LNCaP clone FGC (cell line): ENCODE data around the gene NRG3.

Source experiments
- DNase-seq: peaks from one replicate; pipeline ENCODE4 v3.0.0-alpha.2; 2011; ENCODE audit warnings: low read depth
- H3K4me3 ChIP-seq: 2 replicates; pipeline ENCODE4 v1.5.1; 2011; ENCODE audit warnings: mild to moderate bottlenecking, low read depth, low read length, control low read depth
- TF ChIP-seq, protein P1 (sequence below): IDR thresholded peaks from 2 replicates; pipeline ENCODE4 v1.5.1; 2012; ENCODE audit warnings: mild to moderate bottlenecking; ENCODE audit not compliant: control insufficient read depth, insufficient read depth; ENCODE audit errors: extremely low read depth

NRG3 gene

GRCh38 chr10:82266438-82266837 lies 391.4 kb downstream of the NRG3 start:
- H3K4me3 ChIP-seq = no peak overlapping the region
- TF ChIP-seq, protein P1, sequence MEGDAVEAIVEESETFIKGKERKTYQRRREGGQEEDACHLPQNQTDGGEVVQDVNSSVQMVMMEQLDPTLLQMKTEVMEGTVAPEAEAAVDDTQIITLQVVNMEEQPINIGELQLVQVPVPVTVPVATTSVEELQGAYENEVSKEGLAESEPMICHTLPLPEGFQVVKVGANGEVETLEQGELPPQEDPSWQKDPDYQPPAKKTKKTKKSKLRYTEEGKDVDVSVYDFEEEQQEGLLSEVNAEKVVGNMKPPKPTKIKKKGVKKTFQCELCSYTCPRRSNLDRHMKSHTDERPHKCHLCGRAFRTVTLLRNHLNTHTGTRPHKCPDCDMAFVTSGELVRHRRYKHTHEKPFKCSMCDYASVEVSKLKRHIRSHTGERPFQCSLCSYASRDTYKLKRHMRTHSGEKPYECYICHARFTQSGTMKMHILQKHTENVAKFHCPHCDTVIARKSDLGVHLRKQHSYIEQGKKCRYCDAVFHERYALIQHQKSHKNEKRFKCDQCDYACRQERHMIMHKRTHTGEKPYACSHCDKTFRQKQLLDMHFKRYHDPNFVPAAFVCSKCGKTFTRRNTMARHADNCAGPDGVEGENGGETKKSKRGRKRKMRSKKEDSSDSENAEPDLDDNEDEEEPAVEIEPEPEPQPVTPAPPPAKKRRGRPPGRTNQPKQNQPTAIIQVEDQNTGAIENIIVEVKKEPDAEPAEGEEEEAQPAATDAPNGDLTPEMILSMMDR = no peak
- DNase-seq = no peak

DNA sequence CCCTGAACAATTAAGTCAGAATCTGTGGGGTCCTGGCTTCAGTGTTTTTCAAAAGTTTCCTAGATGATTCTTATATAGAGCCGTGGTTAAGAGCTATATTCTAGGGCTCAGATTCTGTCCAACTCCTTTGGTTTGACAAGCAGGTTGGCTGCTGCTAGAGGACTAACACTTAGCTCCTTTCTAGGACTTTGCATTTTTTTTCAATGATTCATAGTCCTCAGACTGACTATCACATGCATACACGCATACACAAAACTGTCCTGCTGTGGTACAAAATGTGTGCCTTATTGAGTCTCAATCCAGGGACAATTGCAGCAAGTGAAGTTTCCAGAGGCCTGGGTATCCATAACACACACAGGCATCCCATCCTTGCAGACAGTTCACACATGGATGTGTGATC lies 392.0 kb downstream of the NRG3 start:
- TF ChIP-seq, protein P1 = no peak
- H3K4me3 ChIP-seq = no peak overlapping the region
- DNase-seq = no peak

DNA sequence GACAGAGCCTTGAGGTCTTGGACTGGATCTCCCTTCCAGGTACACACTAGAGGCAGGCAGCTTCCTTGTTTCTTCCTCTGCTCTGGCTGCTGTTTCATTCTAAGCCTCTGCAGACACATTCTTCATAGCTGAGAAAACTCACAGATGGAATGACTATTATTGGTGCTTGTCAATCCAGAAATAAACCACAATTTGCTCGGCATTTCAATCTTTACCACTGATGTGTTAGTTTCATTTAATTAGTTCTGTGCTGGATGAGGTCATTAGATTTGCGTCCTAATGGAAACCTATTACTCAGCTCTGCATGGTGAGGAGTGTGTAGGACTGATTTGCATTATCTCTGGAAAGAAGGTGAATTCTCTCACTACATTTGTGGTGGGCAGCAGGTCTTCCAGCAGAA lies 392.5 kb downstream of the NRG3 start:
- DNase-seq = no peak

GRCh38 chr10:82267960-82268359 lies 393.0 kb downstream of the NRG3 start:
- TF ChIP-seq, protein P1 = no peak
- no peak for DNase-seq
- no peak overlapping the region for H3K4me3 ChIP-seq

More for the DNA sequence above, 392.5 kb downstream of the NRG3 start:
- no peak overlapping the region for H3K4me3 ChIP-seq
- TF ChIP-seq, protein P1 = no peak

DNA sequence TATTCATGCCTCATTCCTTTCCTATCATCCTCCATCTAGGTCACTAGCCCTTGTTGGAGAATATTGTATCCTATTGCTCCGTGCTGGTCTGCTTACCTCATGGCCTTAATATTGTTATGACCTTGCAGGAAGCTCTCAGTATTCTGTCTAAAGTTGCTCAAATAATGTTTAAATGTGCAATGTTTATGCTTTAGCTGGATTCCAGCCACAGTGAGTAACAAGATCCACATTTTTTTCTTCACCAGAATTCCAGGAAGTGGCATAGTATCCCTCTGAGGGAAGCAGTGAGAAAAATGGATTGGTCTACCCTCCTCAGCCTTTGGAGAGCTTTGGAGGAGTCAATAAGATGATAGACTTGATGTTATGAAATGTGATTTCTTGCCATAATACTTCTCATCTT lies 402.6 kb downstream of the NRG3 start:
- no peak for DNase-seq
- TF ChIP-seq, protein P1 = no peak
- no peak overlapping the region for H3K4me3 ChIP-seq

DNA sequence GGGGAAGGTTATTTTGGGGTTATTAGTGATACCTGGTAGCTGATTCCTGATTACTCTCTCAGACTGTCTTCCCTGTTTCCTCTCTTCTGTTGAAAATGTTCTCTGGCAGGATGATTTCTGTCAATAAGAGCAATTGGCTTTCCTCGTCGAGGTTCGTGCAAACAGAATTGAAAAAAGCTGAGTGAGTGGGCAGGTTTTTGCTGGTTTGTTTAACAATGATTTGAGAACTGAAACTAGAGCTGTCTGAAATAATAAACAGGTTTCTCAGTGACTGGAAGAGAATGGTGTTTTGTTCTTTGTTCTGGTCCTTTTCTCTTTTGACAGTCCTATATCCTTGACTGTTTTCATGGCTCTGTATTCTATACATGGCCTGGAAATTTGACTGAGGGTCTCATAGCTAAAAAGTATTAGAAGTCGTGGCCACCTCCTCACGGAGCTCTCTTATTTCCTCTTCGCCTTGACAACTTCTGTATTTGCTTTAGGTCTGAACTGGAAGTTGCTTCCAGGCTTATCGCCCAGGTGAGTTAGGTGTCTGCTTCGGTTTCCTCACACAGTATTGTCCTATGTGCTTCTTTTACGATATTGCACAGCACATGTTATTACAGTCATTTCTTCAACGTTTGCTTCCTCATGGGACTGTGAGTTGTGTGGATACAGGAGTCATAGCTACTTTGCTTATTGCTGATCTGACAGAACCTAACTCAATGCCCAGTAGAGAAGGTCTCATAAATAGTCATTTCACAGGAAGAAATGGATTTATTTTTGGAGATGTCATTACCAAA lies 403.6 kb downstream of the NRG3 start:
- DNase-seq = no peak
- no peak overlapping the region for H3K4me3 ChIP-seq
- TF ChIP-seq, protein P1 = no peak
